ENCODE measurements around the gene FRAT1. TPM values are rescaled to one million over a fixed set of nuclear protein-coding genes. Genes with fewer than 3 reads are reported as not detected.
A peak's percentile ranks its signal among the peaks of the same experiment; 100 is the strongest.

Gene FRAT1
- polyA plus RNA-seq, 4 donors = 3.8 to 6.1 (median 5.4) TPM

DNA sequence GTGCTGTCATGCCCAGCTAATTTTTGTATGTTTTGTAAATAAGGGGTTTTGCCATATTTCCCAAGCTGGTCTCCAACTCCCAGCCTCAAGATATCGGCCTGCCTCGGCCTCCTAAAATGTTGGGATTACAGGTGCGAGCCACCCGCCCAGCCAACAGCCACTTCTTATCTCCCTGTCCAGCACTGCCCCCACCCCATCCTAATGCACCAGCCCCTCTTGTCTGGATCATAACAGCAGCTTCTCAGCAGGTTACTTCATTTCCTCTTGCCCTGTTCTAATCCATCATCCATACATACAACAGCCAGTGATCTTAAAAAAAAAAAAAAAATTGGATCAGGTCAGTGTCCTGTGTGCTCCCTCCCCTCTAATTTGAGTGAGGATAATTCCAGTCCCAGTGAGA, 28.2 kb downstream of the FRAT1 start:
- peaks cover 2 to 15% (median 2%) of the 10 kb centered on the region in 3 donors for H3K4me1 ChIP-seq (ENCODE audit: control insufficient read depth in 3 of 3, insufficient read depth in 2 of 3, low read depth in 1 of 3, low read length in 2 of 3)
- no peak for FAIRE-seq
- WGBS, 3 donors = 95 to 100% (median 97%) methylated on average over 4 of the region's 4 CpGs

DNA sequence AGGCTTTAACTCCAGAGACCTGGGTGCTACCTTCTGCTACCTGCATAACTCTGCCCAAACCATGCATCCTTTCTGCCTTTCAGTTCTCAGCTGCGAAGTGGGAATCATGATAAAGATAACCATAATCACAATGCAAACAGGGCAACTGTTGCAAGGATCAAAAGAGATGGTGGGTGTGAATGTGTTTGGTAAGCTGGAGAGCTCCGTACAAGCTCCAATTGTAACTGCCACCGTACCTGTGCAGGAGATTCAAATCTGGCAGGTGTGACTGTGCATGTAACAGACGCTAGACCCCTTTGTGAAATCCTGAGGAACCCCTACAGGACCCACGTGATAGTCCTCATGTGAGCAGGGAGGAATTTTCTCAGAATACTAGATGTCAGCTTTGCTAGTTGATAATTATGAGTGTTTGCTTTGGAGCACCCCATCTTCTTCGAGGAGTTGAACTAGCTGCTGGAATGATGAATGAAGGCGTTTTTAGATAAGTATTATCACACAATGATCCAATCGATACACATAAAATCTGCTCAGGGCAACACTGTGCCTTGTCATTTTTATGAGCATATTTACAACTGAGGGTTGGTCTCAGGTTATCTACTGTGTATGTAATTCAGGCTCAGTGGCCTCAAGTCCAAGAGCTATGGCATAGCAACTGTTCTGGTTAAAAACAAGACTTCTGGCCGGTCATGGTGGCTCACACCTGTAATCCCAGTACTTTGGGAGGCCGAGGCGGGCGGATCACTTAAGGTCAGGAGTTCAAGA, 30.9 kb downstream of the FRAT1 start:
- FAIRE-seq = no peak
- Histone ChIP-seq H3K9me3 (ENCODE audit: control insufficient read depth in 2 of 2, insufficient read depth in 1 of 2, low read depth in 1 of 2, low read length in 1 of 2) (peaks cover 0 to 6% of the 10 kb centered on the region in 2 donors), H3K4me3 (ENCODE audit: low read depth in 1 of 3, low read length in 3 of 3) (no peak overlapping the region), H3K27ac (ENCODE audit: low read depth in 1 of 3, low read length in 2 of 3) (peak overlapping the region in 2 of 3 donors; percentile 11 to 60), H3K36me3 (ENCODE audit: control insufficient read depth in 3 of 3, insufficient read depth in 2 of 3, low read depth in 1 of 3, low read length in 3 of 3) (peaks cover 0 to 3% (median 0%) of the 10 kb centered on the region in 3 donors), H3K27me3 (ENCODE audit: control insufficient read depth in 3 of 3, insufficient read depth in 3 of 3, low read length in 3 of 3) (no peaks in the 10 kb centered on the region), H3K4me1 (ENCODE audit: control insufficient read depth in 3 of 3, insufficient read depth in 2 of 3, low read depth in 1 of 3, low read length in 2 of 3) (peaks cover 2 to 15% (median 2%) of the 10 kb centered on the region in 3 donors)
- peak; percentile 74 to 92 for DNase-seq
- 19 to 64% (median 33%) methylated on average over 12 of the region's 12 CpGs for WGBS, 3 donors

More for the DNA sequence above, 28.2 kb downstream of the FRAT1 start:
- no peaks in the 10 kb centered on the region for H3K36me3 ChIP-seq (ENCODE audit: control insufficient read depth in 3 of 3, insufficient read depth in 2 of 3, low read depth in 1 of 3, low read length in 3 of 3)
- no peaks in the 10 kb centered on the region for H3K27me3 ChIP-seq (ENCODE audit: control insufficient read depth in 3 of 3, insufficient read depth in 3 of 3, low read length in 3 of 3)
- no peak for DNase-seq
- H3K27ac ChIP-seq (ENCODE audit: low read depth in 1 of 3, low read length in 2 of 3) = no peak overlapping the region
- H3K9me3 ChIP-seq (ENCODE audit: control insufficient read depth in 2 of 2, insufficient read depth in 1 of 2, low read depth in 1 of 2, low read length in 1 of 2) = peaks cover 0 to 6% of the 10 kb centered on the region in 2 donors
- H3K4me3 ChIP-seq (ENCODE audit: low read depth in 1 of 3, low read length in 3 of 3) = no peak overlapping the region

DNA sequence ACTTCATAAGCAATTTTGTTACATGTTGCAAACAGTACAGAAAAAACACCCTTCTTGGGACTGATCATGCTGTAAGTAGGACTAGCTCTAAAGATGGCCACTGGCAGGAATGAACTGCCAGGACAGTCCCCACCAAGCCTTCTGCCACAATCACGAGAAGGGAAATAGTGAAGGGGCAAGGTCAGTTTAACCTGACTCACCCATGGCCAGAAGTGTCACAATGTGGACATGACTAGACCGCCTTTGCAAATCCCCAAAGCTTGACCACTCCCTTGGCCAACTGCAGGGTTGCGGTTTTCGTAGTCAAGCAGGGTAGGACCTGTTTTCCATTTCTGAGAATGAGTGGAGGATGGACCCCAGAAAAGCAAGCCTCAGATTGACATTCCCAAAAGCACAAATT, 34.9 kb downstream of the FRAT1 start:
- Histone ChIP-seq H3K36me3 (ENCODE audit: control insufficient read depth in 3 of 3, insufficient read depth in 2 of 3, low read depth in 1 of 3, low read length in 3 of 3) (peaks cover 0 to 38% (median 8%) of the 10 kb centered on the region in 3 donors), H3K27ac (ENCODE audit: low read depth in 1 of 3, low read length in 2 of 3) (no peak overlapping the region), H3K9me3 (ENCODE audit: control insufficient read depth in 2 of 2, insufficient read depth in 1 of 2, low read depth in 1 of 2, low read length in 1 of 2) (peaks cover 0 to 6% of the 10 kb centered on the region in 2 donors), H3K27me3 (ENCODE audit: control insufficient read depth in 3 of 3, insufficient read depth in 3 of 3, low read length in 3 of 3) (no peaks in the 10 kb centered on the region), H3K4me3 (ENCODE audit: low read depth in 1 of 3, low read length in 3 of 3) (no peak overlapping the region), H3K4me1 (ENCODE audit: control insufficient read depth in 3 of 3, insufficient read depth in 2 of 3, low read depth in 1 of 3, low read length in 2 of 3) (peaks cover 2 to 15% (median 2%) of the 10 kb centered on the region in 3 donors)
- DNase-seq = no peak
- FAIRE-seq = no peak
- WGBS, 3 donors = 87 to 96% (median 93%) methylated on average over 4 of the region's 4 CpGs

DNA sequence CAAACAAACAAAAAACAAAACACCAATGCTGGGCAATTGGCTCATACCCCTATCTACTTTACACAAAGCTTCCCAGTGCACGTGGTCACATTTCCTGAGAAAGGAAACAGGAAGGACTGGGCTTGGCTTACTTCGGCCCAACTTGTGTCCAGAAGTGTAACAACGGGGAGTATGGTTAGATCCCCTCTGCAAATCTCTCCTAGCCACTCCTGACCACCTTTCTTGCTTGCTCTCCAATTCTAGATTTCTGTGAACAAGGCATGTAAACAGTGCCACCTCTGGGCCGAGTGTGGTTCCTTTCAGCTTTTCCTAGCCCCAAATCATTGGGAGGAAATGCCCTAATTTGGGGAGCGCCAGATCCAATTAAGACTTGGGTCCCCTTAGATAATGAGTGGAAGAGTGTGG, 36.5 kb downstream of the FRAT1 start:
- peaks cover 0 to 54% (median 8%) of the 10 kb centered on the region in 3 donors for H3K36me3 ChIP-seq (ENCODE audit: control insufficient read depth in 3 of 3, insufficient read depth in 2 of 3, low read depth in 1 of 3, low read length in 3 of 3)
- 47 to 54% (median 52%) methylated on average over 5 of the region's 5 CpGs for WGBS, 3 donors
- FAIRE-seq = no peak
- H3K27ac ChIP-seq (ENCODE audit: low read depth in 1 of 3, low read length in 2 of 3) = no peak overlapping the region
- peaks cover 0 to 3% (median 0%) of the 10 kb centered on the region in 3 donors for H3K4me1 ChIP-seq (ENCODE audit: control insufficient read depth in 3 of 3, insufficient read depth in 2 of 3, low read depth in 1 of 3, low read length in 2 of 3)
- DNase-seq = peak; percentile 30 to 54
- no peak overlapping the region for H3K4me3 ChIP-seq (ENCODE audit: low read depth in 1 of 3, low read length in 3 of 3)
- no peaks in the 10 kb centered on the region for H3K27me3 ChIP-seq (ENCODE audit: control insufficient read depth in 3 of 3, insufficient read depth in 3 of 3, low read length in 3 of 3)
- peaks cover 0 to 3% of the 10 kb centered on the region in 2 donors for H3K9me3 ChIP-seq (ENCODE audit: control insufficient read depth in 2 of 2, insufficient read depth in 1 of 2, low read depth in 1 of 2, low read length in 1 of 2)

DNA sequence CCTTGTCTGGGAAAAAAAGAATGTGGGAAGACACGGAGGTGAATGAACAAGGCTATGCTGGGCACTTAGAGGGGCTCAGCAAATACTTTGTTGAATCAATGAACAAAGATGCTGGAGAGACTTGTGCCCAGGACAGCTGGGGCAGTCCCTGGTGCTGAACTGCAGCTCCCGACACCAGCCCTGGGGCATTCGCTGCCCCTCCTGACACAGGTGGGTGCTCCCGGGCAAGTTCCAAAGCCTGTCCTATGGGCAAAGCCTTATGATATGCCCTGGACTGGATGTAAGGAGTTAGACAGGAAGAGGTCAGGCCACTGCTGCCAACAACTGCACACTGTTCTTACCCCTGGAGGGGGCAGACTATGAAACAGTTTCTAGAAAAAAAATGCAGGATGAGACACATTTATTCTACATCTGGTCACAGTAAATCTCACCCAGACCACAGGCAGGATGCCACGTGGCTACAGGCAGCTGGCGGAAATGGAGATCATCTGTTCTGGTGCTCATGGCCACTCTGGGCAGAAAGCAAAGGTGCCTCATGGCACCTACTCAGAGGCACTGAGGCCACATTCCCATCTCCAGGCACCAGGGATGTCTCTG, 37.3 kb downstream of the FRAT1 start:
- WGBS, 3 donors = 80 to 88% (median 86%) methylated on average over 6 of the region's 6 CpGs
- FAIRE-seq (no peak), DNase-seq (no peak)
- Histone ChIP-seq H3K4me1 (ENCODE audit: control insufficient read depth in 3 of 3, insufficient read depth in 2 of 3, low read depth in 1 of 3, low read length in 2 of 3) (no peaks in the 10 kb centered on the region), H3K9me3 (ENCODE audit: control insufficient read depth in 2 of 2, insufficient read depth in 1 of 2, low read depth in 1 of 2, low read length in 1 of 2) (no peaks in the 10 kb centered on the region), H3K27ac (ENCODE audit: low read depth in 1 of 3, low read length in 2 of 3) (no peak overlapping the region), H3K27me3 (ENCODE audit: control insufficient read depth in 3 of 3, insufficient read depth in 3 of 3, low read length in 3 of 3) (no peaks in the 10 kb centered on the region), H3K4me3 (ENCODE audit: low read depth in 1 of 3, low read length in 3 of 3) (no peak overlapping the region), H3K36me3 (ENCODE audit: control insufficient read depth in 3 of 3, insufficient read depth in 2 of 3, low read depth in 1 of 3, low read length in 3 of 3) (peaks cover 0 to 63% (median 8%) of the 10 kb centered on the region in 3 donors)

DNA sequence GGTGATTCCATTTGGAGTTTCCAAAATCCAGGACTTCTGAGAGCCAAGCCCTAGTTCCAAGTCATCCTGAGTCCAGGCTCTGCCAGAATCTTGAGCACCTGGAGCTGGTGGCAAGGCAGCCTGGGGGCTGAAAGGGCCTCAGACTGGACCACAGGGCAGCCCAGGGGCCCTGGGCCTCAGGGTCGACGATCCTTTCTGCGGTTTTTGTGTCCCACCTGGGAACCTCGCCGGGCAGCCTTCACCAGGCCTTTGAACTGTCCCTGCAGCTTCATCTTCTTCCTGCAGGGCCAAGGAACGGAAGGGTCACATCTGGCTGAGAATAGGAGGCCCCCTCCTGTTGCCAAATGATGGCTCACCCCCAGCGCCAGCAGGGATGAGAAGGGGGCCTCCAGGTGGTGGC, 37.8 kb downstream of the FRAT1 start:
- WGBS, 3 donors = 78 to 93% (median 89%) methylated on average over 7 of the region's 7 CpGs
- Histone ChIP-seq H3K4me3 (ENCODE audit: low read depth in 1 of 3, low read length in 3 of 3) (no peak overlapping the region), H3K4me1 (ENCODE audit: control insufficient read depth in 3 of 3, insufficient read depth in 2 of 3, low read depth in 1 of 3, low read length in 2 of 3) (no peaks in the 10 kb centered on the region), H3K27ac (ENCODE audit: low read depth in 1 of 3, low read length in 2 of 3) (no peak overlapping the region), H3K9me3 (ENCODE audit: control insufficient read depth in 2 of 2, insufficient read depth in 1 of 2, low read depth in 1 of 2, low read length in 1 of 2) (no peaks in the 10 kb centered on the region), H3K27me3 (ENCODE audit: control insufficient read depth in 3 of 3, insufficient read depth in 3 of 3, low read length in 3 of 3) (no peaks in the 10 kb centered on the region), H3K36me3 (ENCODE audit: control insufficient read depth in 3 of 3, insufficient read depth in 2 of 3, low read depth in 1 of 3, low read length in 3 of 3) (peaks cover 0 to 65% (median 8%) of the 10 kb centered on the region in 3 donors)
- DNase-seq = no peak
- no peak for FAIRE-seq

DNA sequence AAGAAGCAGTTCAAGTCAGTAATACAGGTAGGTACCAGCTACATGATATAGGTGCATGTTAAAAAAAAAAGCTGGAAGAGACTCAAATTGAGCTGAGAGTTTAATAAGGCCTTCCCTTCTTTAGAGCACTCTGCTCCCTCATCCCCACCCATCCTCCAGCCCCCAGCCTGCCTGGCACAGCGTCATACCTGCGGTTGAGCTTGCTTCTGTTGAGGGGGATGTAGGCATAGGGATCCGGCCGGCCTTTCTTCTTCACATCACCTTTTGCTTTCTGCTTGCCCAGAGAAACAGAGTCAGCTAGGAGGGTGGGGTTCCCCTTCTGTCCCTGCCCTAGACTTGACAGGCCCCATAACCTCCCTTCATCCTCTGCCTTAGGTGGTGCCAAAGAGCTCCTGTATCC, 39.3 kb downstream of the FRAT1 start:
- Histone ChIP-seq H3K27me3 (ENCODE audit: control insufficient read depth in 3 of 3, insufficient read depth in 3 of 3, low read length in 3 of 3) (no peaks in the 10 kb centered on the region), H3K27ac (ENCODE audit: low read depth in 1 of 3, low read length in 2 of 3) (no peak overlapping the region), H3K36me3 (ENCODE audit: control insufficient read depth in 3 of 3, insufficient read depth in 2 of 3, low read depth in 1 of 3, low read length in 3 of 3) (peaks cover 0 to 78% (median 8%) of the 10 kb centered on the region in 3 donors), H3K4me3 (ENCODE audit: low read depth in 1 of 3, low read length in 3 of 3) (no peak overlapping the region), H3K4me1 (ENCODE audit: control insufficient read depth in 3 of 3, insufficient read depth in 2 of 3, low read depth in 1 of 3, low read length in 2 of 3) (no peaks in the 10 kb centered on the region), H3K9me3 (ENCODE audit: control insufficient read depth in 2 of 2, insufficient read depth in 1 of 2, low read depth in 1 of 2, low read length in 1 of 2) (no peaks in the 10 kb centered on the region)
- 94 to 100% (median 96%) methylated on average over 4 of the region's 4 CpGs for WGBS, 3 donors
- no peak for FAIRE-seq
- DNase-seq = no peak

DNA sequence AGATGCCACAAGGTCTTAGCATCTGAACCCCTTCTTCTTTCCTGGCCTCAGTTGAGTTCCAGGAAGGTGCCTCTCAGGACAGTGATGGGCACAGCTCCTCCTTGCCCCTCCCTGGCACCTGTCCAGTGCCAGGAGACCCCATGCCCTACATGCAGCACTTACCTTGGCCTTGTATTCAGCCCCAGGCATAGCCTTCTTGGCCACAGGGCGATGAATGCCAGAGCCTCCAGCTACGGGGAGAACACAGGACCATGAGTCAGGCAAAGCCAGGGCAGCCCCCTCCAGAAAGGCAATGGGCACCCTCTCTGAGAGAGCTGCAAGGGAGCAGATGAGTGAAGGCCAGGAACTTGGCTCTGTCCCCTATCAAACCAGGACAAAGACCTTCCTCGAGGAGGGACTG, 39.7 kb downstream of the FRAT1 start:
- H3K27ac ChIP-seq (ENCODE audit: low read depth in 1 of 3, low read length in 2 of 3) = no peak overlapping the region
- WGBS, 3 donors = 68 to 80% (median 74%) methylated on average over 3 of the region's 3 CpGs
- DNase-seq (no peak), FAIRE-seq (no peak)
- peaks cover 0 to 83% (median 8%) of the 10 kb centered on the region in 3 donors for H3K36me3 ChIP-seq (ENCODE audit: control insufficient read depth in 3 of 3, insufficient read depth in 2 of 3, low read depth in 1 of 3, low read length in 3 of 3)
- H3K4me1 ChIP-seq (ENCODE audit: control insufficient read depth in 3 of 3, insufficient read depth in 2 of 3, low read depth in 1 of 3, low read length in 2 of 3) = no peaks in the 10 kb centered on the region
- H3K4me3 ChIP-seq (ENCODE audit: low read depth in 1 of 3, low read length in 3 of 3) = no peak overlapping the region
- H3K27me3 ChIP-seq (ENCODE audit: control insufficient read depth in 3 of 3, insufficient read depth in 3 of 3, low read length in 3 of 3) = no peaks in the 10 kb centered on the region
- no peaks in the 10 kb centered on the region for H3K9me3 ChIP-seq (ENCODE audit: control insufficient read depth in 2 of 2, insufficient read depth in 1 of 2, low read depth in 1 of 2, low read length in 1 of 2)

All from small intestine (tissue), 7 donors.